ENCODE results near the gene CIDEC.

The CIDEC gene

GRCh38 chr3:9843715-9844438 lies 36.2 kb downstream of the CIDEC start, which contains the start of gene RPUSD3:
Gene RPUSD3, minus strand, starts transcription at chr3:9844008. Its CDS starts 18 bp downstream, at chr3:9843990.
- peak; percentile 68 for FAIRE-seq

DNA sequence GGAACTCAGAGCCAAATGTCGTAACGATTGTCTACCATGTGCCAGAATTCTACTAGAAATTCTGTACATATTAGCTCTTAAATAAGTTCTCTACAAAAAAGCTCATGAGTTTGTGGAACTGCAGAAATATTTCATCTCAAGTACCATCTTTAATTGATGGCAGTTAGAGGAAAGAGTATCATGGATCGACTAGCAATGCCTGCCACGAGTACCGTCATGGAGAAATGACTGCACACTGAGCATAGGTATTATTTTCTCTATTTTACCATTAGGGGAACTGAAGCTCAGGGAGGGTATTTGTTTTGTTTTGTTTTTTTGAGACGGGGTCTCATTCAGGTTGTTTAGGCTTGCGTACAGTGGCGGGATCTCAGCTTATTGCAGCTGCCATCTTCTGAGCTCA lies 39.0 kb downstream of the CIDEC start:
- no peak for FAIRE-seq

GRCh38 chr3:9838856-9839255 lies 41.2 kb downstream of the CIDEC start:
- no peak for FAIRE-seq

DNA sequence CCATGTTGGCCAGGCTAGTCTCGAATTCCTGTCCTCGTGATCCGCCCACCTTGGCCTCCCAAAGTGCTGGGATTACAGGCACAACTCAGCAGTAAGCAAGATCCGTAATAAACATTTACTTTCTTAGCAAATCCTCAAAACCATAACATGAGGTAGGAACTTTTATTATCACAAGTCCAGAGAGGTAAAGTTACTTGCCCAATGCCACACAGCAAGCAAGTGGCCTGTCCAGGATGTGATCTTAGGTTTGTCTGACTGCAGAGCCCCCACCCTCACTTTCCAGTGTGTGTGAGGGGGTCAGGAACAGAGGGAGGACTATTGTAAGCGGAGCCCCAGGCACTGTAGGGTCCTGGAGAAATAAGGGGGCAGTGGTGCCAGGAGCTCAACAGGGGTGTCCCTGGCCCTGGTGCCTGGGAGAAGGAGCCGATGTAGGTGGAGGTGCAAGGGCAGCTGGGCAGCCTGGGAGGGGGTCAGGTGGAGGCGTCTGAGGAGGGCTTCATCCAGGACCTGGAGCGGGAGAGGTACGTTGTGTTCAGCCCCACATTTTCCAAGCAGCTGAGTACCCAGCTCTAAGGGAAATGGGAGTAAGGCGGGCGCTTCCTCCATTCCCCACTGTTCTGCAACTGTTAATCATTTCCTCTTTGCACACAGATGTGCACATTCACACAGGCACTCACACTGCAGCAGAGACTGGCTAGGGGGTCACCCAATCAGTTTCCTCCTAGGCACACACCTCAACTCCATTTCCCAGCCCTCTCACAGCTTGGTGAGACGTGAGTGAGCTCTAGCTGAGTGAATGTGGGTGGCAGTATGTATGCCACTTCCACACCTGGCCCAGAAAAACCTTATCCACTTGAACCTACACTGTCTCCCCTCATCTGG lies 42.1 kb downstream of the CIDEC start:
- FAIRE-seq: no peak

DNA sequence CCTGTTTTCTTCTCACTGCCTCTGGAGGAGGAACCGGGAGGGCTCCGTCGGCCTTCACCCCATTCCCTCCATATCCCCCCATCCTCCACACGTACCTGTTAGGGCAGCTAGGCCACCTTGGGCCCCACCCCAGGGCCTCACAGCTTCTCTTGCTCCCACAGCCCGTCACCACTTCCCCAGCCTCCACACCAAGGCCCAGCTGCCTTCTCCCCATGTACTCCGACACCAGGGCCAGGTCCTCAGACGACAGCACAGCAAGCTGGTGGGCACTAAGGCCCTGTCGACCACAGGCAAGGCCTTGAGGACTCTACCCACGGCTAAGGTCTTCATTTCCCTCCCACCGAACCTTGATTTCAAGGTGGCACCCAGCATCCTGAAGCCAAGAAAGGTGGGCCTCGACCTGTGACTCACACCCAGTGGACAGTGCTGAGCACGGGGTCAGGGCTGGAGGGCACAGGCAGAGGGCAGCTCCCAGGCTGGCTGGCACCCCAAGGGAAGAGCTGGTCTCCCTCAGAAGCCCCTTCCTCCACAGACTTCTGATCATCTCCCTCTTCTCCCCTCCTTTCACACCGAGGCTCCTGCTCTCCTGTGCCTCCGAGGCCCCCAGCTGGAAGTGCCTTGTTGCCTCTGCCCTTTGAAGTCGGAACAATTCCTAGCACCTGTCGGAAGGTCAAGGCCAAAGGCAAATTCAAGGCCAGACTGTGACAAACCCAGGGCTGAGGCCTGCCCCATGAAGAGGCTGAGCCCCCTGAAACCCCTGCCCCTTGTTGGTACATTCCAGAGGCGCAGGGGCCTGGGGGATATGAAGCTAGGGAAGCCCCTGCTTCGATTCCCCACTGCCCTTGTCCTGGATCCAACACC lies 45.3 kb downstream of the CIDEC start:
- FAIRE-seq: no peak

GRCh38 chr3:9833078-9833477 lies 47.0 kb downstream of the CIDEC start:
- FAIRE-seq: no peak

DNA sequence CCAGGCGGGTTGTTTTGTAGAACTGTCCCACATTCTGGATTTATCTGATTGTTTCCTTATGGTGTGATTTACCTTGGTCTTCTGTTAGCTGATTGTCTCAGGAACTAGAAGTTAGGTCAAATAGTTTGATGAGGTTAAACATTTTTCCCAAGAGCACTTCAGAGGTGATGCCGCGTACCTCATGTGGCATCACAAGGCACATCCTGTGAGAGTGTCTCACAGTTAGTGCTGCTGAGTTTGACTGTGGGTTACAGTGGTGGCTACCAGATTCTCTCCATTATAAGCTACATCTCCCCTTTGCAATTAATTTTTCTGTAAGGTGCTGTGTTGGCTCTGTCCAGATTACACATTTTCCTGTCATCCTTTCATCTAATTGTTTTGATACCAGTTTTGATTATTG lies 48.8 kb downstream of the CIDEC start:
- FAIRE-seq: no peak

- FAIRE-seq: no peak
These were observed 51.0 kb downstream of the CIDEC start for GRCh38 chr3:9828801-9829755.

- FAIRE-seq: no peak
These were observed 53.1 kb downstream of the CIDEC start for GRCh38 chr3:9826815-9827573.

DNA sequence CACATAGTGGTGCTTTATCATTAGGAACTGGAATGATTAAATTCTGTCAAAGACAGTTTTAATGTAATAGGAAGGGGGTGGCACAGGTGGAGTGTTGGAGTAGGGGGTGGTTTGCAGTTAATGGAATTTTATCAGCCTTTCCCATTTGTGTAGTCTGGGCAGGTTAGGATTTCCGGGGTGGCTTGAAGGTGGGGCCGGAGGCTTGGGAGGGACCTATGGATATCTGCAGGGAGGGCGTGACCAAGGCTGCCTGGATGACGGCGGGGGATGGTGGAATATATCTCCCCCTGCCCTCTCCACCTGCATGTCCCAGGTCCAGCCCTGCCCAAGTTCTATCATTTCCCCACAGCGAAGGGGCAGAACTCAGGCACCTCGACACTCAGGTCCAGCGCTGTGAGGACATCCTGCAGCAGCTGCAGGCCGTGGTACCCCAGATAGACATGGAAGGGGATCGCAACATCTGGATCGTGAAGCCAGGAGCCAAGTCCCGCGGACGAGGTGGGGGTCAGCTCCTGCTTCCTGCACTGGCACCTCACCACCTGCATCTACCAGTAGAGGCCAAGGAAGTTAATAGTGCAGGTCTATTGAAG lies 54.5 kb downstream of the CIDEC start:
- FAIRE-seq: no peak

- no peak for FAIRE-seq
These were observed 59.1 kb downstream of the CIDEC start for GRCh38 chr3:9820946-9821345.

DNA sequence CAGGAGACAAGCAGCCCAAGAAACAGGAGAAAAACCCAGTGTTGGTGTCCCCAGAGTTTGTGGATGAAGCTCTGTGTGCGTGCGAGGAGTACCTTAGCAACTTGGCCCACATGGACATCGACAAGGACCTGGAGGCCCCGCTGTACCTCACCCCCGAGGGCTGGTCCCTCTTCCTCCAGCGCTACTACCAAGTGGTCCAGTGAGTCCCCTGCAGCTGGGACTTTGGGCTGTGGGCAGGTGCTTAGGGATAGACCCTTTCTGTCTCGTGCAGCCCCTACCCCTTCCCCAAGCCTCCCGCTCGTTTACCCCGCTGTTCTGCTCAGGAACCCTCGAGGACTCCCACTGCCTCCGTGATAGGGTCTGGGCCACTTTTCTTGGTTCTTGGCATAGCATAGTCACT lies 59.5 kb downstream of the CIDEC start:
- no peak for FAIRE-seq

DNA sequence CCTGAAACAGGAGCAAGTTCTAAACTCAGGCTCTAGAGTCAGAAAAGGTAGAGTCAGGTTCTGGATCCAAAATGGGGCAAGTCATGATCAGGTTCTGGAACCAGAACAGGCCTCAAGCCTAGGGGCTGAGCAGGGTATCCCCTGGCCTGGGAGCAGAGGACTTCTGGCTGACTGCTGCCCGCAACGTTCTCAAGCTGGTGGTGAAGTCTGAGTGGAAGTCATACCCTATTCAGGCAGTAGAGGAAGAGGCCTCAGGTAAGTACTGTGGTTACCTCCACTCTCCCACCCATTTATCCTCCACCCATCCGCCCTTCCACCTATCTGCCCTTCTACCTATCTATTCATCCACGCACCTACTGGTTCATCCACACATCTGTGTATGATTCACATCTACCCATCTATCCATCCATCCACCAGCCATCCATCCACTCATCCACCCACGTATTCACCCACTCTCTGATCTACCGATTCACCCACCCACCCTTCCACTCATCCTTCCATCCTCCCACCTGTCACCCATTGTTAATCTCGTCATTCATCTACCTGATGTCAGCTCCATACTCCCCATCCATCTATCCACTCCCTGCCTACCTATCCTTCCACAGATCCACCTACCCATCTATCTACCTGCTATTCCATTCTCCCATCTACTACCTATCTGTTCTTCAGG lies 61.3 kb downstream of the CIDEC start:
- no peak for FAIRE-seq

- no peak for FAIRE-seq
These were observed 62.6 kb downstream of the CIDEC start for GRCh38 chr3:9817436-9817835.

Measured in TTC549 (cell line).